GM21360 (cell line): Measurements from ENCODE around the gene SHANK3.
A peak's percentile ranks its signal among the peaks of the same experiment; 100 is the strongest.
"Not testable (repeated sequence)": the region's sequence is repeated elsewhere in the genome, so short reads cannot be mapped to it uniquely, and the experiment has no call there.

Experiments used
- ATAC-seq: cut with Tn5 transposase; IDR thresholded peaks from one replicate; pipeline ENCODE4 v1.9.1; 2021; ENCODE audit warnings: mild to moderate bottlenecking, moderate library complexity; ENCODE audit not compliant: unreplicated experiment

The SHANK3 gene

GRCh38 chr22:50672471-50673230 lies at the start of gene SHANK3:
TSS of gene SHANK3 (plus strand) at chr22:50672823.
- ATAC-seq: no peak

- no peak for ATAC-seq
Observed at GRCh38 chr22:50624347-50625130, 48.1 kb upstream of the SHANK3 start.

GRCh38 chr22:50625131-50625567 lies 47.5 kb upstream of the SHANK3 start:
- no peak for ATAC-seq

- no peak for ATAC-seq
Observed at GRCh38 chr22:50625568-50626313, 46.9 kb upstream of the SHANK3 start.

- ATAC-seq: no peak
Observed at GRCh38 chr22:50626314-50626849, 46.2 kb upstream of the SHANK3 start.

GRCh38 chr22:50626850-50627641 lies 45.6 kb upstream of the SHANK3 start:
- no peak for ATAC-seq

- ATAC-seq: peak; percentile 68
Observed at GRCh38 chr22:50627642-50628542, 44.7 kb upstream of the SHANK3 start, which contains the start of gene ARSA. TSS of gene ARSA (minus strand) at chr22:50628152. CDS start at chr22:50627779, 373 bp downstream.

- ATAC-seq: no peak
Observed at GRCh38 chr22:50628543-50629134, 44.0 kb upstream of the SHANK3 start.

GRCh38 chr22:50630376-50630775 lies 42.2 kb upstream of the SHANK3 start:
- no peak for ATAC-seq

GRCh38 chr22:50633086-50633485 lies 39.5 kb upstream of the SHANK3 start:
- ATAC-seq: no peak

GRCh38 chr22:50633771-50634170 lies 38.9 kb upstream of the SHANK3 start:
- ATAC-seq: no peak

GRCh38 chr22:50635591-50635990 lies 37.0 kb upstream of the SHANK3 start:
- no peak for ATAC-seq

- not testable (repeated sequence) for ATAC-seq
Observed at GRCh38 chr22:50640296-50640695, 32.3 kb upstream of the SHANK3 start.

- no peak for ATAC-seq
Observed at GRCh38 chr22:50640857-50641647, 31.6 kb upstream of the SHANK3 start.

- ATAC-seq: no peak
Observed at GRCh38 chr22:50641696-50642607, 30.7 kb upstream of the SHANK3 start.

- ATAC-seq: not testable (repeated sequence)
Observed at GRCh38 chr22:50643021-50643820, 29.4 kb upstream of the SHANK3 start.
